Fibroblast of lung (primary cell): ENCODE measurements around the gene ACER1.

ENCODE experiments used
- EZH2 ChIP-seq: IDR thresholded peaks from 2 replicates; pipeline ENCODE4 v1.5.1; 2012; ENCODE audit warnings: low read length, control low read depth, mild to moderate bottlenecking; ENCODE audit errors: missing control alignments
- TF ChIP-seq, protein P1 (sequence below), 2 donors: IDR thresholded peaks in 1 of 2; conservative IDR thresholded peaks in 1 of 2; 1 replicate in 1 of 2; 2 replicates in 1 of 2; pipeline ENCODE4 v1.5.1; 2011 to 2012; ENCODE audit warnings: low read length in 2 of 2, control low read depth in 1 of 2, inconsistent platforms in 1 of 2, low read depth in 1 of 2, mild to moderate bottlenecking in 1 of 2

- TF ChIP-seq, protein P1, sequence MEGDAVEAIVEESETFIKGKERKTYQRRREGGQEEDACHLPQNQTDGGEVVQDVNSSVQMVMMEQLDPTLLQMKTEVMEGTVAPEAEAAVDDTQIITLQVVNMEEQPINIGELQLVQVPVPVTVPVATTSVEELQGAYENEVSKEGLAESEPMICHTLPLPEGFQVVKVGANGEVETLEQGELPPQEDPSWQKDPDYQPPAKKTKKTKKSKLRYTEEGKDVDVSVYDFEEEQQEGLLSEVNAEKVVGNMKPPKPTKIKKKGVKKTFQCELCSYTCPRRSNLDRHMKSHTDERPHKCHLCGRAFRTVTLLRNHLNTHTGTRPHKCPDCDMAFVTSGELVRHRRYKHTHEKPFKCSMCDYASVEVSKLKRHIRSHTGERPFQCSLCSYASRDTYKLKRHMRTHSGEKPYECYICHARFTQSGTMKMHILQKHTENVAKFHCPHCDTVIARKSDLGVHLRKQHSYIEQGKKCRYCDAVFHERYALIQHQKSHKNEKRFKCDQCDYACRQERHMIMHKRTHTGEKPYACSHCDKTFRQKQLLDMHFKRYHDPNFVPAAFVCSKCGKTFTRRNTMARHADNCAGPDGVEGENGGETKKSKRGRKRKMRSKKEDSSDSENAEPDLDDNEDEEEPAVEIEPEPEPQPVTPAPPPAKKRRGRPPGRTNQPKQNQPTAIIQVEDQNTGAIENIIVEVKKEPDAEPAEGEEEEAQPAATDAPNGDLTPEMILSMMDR (conservative IDR thresholded peaks at IDR 0.05 in 1 of 2, IDR thresholded peaks at IDR 0.05 in 1 of 2; ENCODE audit: low read depth in 1 of 2, low read length in 2 of 2), result no peak
- no peak for TF ChIP-seq EZH2
Measured at GRCh38 chr19:6376512-6377190, 43.2 kb upstream of the ACER1 start.
